ENCODE measurements around the gene C1QTNF9B. TPM values are rescaled to one million over a fixed set of nuclear protein-coding genes. Genes with fewer than 3 reads are reported as not detected.

Gene C1QTNF9B
- total and polyA plus RNA-seq, 11 donors, result 0.37 to 3.1 (median 1.1) TPM; not detected in 3

DNA sequence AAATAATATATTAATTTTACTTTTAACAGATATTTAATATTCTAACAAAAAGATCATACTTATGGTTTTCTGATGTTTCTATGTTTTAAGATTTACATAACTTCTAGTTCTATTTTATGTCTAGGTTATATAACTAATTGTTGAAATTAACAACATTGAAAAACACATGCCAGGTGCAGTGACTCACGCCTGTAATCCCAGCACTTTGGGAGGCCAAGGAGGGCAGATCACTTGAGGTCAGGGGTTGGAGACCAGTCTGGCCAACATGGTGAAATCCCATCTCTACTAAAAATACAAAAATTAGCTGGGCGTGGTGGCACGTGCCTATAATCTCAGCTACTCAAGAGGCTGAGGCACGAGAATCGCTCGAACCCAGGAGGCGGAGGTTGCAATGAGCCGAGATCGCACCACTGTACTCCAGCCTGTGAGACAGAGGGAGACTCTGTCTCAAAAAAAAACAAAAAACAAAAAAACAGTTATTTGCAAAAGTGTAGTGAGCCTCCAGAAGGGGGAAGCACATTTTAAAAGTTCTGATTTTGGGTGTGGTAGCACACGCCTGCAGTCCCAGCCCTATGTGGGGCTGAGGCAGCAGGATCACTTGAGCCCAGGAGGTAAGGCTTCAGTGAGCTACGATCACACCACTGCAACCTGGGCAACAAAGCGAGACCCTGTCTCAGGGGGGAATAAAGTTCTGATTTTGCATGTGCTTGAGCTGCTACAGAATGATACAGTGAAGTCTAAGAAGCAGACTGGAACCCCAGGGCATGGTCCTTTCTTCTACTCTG is 26.8 kb downstream of the C1QTNF9B start:
- Histone ChIP-seq H3K36me3 (peaks cover 0 to 32% (median 10%) of the 10 kb centered on the region in 9 donors), H3K4me1 (peaks cover 0 to 8% (median 0%) of the 10 kb centered on the region in 12 donors), H3K9me3 (no peaks in the 10 kb centered on the region), H3K27me3 (no peaks in the 10 kb centered on the region), H3K27ac (no peak overlapping the region), H3K4me3 (no peak overlapping the region)
- no peak for DNase-seq
- WGBS, 4 donors, result 91 to 93% (median 93%) methylated on average over 12 of the region's 12 CpGs
- TF ChIP-seq CTCF (IDR thresholded peaks at IDR 0.05), result no peak
- no peak for TF ChIP-seq POLR2A (IDR thresholded peaks at IDR 0.05)
- ATAC-seq, result peak in 1 of 4 donors; percentile 29
- intact Hi-C loops (cut with DNase I), result loop anchor here (1.0 to 10.0 kb wide), 13 partner anchors 156 to 506 kb away; partner anchors contain the start of gene TNFRSF19 (in 4 of the 10)

DNA sequence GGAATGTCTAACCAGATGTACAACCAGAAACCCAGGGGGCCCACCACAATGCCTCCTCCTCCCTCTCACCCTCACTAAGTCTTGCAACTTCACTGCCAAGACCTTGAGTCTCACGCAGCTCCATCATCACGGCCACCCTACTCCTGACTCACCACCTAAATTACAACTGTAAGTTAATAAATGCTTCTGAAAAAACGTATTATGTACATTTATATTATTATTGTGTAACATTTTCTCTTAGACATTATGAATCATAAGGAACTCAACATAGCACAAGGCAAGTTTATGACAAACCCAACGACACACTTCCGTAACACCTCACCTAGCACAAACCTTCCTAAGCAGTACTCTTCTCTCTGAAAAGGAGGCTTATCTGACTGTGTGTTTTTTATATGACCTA is 28.8 kb downstream of the C1QTNF9B start:
- intact Hi-C loops (cut with DNase I), result loop anchor here in 3 of 10 donors (5.0 to 10.0 kb wide), 3 partner anchors 151 to 296 kb away; partner anchors contain the start of gene TNFRSF19 (in 1 of the 3)
- 76 to 85% (median 83%) methylated on average over 5 of the region's 5 CpGs for WGBS, 4 donors
- H3K27me3 ChIP-seq, result no peaks in the 10 kb centered on the region
- no peak for ATAC-seq
- peaks cover 0 to 23% (median 10%) of the 10 kb centered on the region in 9 donors for H3K36me3 ChIP-seq
- no peak overlapping the region for H3K27ac ChIP-seq
- no peaks in the 10 kb centered on the region for H3K9me3 ChIP-seq
- DNase-seq, result no peak
- no peak overlapping the region for H3K4me3 ChIP-seq
- TF ChIP-seq CTCF (IDR thresholded peaks at IDR 0.05) (no peak), POLR2A (IDR thresholded peaks at IDR 0.05) (no peak)
- H3K4me1 ChIP-seq, result peaks cover 0 to 8% (median 0%) of the 10 kb centered on the region in 12 donors

GRCh38 chr13:23867027-23867491 is 30.2 kb downstream of the C1QTNF9B start:
- H3K36me3 ChIP-seq, result peaks cover 0 to 17% (median 10%) of the 10 kb centered on the region in 9 donors
- no peak overlapping the region for H3K27ac ChIP-seq
- H3K4me3 ChIP-seq, result no peak overlapping the region
- TF ChIP-seq CTCF (IDR thresholded peaks at IDR 0.05) (no peak), POLR2A (IDR thresholded peaks at IDR 0.05) (no peak)
- intact Hi-C loops (cut with DNase I), result loop anchor here in 3 of 10 donors (5.0 to 10.0 kb wide), 3 partner anchors 150 to 295 kb away; partner anchors contain the start of gene TNFRSF19 (in 1 of the 3)
- H3K4me1 ChIP-seq, result peaks cover 0 to 8% (median 0%) of the 10 kb centered on the region in 12 donors
- no peak for DNase-seq
- no peaks in the 10 kb centered on the region for H3K27me3 ChIP-seq
- no peaks in the 10 kb centered on the region for H3K9me3 ChIP-seq
- no peak for ATAC-seq
- WGBS, 4 donors, result 84 to 88% (median 86%) methylated on average over 8 of the region's 8 CpGs

- 86 to 88% (median 86%) methylated on average over 9 of the region's 9 CpGs for WGBS, 4 donors
- ATAC-seq (peak in 1 of 4 donors; percentile 20), DNase-seq (no peak)
- Histone ChIP-seq H3K9me3 (no peaks in the 10 kb centered on the region), H3K27ac (no peak overlapping the region), H3K4me3 (no peak overlapping the region), H3K36me3 (peaks cover 0 to 23% (median 14%) of the 10 kb centered on the region in 9 donors), H3K4me1 (peaks cover 0 to 7% (median 0%) of the 10 kb centered on the region in 12 donors), H3K27me3 (no peaks in the 10 kb centered on the region)
- no peak for TF ChIP-seq CTCF (IDR thresholded peaks at IDR 0.05)
- no peak for TF ChIP-seq POLR2A (IDR thresholded peaks at IDR 0.05)
- intact Hi-C loops (cut with DNase I), result loop anchor here in 3 of 10 donors (5.0 to 10.0 kb wide), 3 partner anchors 149 to 294 kb away; partner anchors contain the start of gene TNFRSF19 (in 1 of the 3)
These were observed 30.8 kb downstream of the C1QTNF9B start for GRCh38 chr13:23866420-23867026.
